Prostate gland (tissue), 2 donors: Measurements from ENCODE around the gene FAM107B. TPM values are rescaled to one million over a fixed set of nuclear protein-coding genes. Genes with fewer than 3 reads are reported as not detected.
"Not testable (repeated sequence)": the region's sequence is repeated elsewhere in the genome, so short reads cannot be mapped to it uniquely, and the experiment has no call there.

Experiments
- DNase-seq: peaks from one replicate; pipeline ENCODE4 v3.0.0-alpha.2; 2019; ENCODE audit warnings: low spot score
- H3K27ac ChIP-seq, 2 donors: fragments of 200-600 bp; sonication (generic); 2 replicates each; pipeline ENCODE4 v1.5.1; 2017 to 2019
- H3K27me3 ChIP-seq: fragments of 200-600 bp; sonication (generic); replicated peaks from 2 replicates; pipeline ENCODE4 v1.5.1; 2019; ENCODE audit not compliant: insufficient read depth
- H3K36me3 ChIP-seq, 2 donors: fragments of 200-600 bp; sonication (generic); 1 replicate in 1 of 2; 2 replicates in 1 of 2; pipeline versions ENCODE4 v1.5.1 to v1.8.1; 2017 to 2019
- H3K4me1 ChIP-seq: fragments of 200-600 bp; sonication (generic); replicated peaks from 2 replicates; pipeline ENCODE4 v1.5.1; 2019
- H3K4me3 ChIP-seq, 2 donors: fragments of 200-600 bp; sonication (generic); 2 replicates each; pipeline ENCODE4 v1.5.1; 2017 to 2019
- H3K9me3 ChIP-seq: fragments of 200-600 bp; sonication (generic); 2 replicates; pipeline ENCODE4 v1.5.1; 2017
- CTCF ChIP-seq, 4 experiments: fragments of 200-600 bp in 2 of 4; fragments of 450-650 bp in 2 of 4; sonication (generic) in 2 of 4; IDR thresholded peaks; 1 replicate in 3 of 4; 2 replicates in 1 of 4; pipeline ENCODE4 v1.5.1; 2016 to 2019; ENCODE audit warnings: antibody characterized with exemption in 4 of 4, mild to moderate bottlenecking in 2 of 4, moderate library complexity in 2 of 4
- POLR2A ChIP-seq: fragments of 450-650 bp; IDR thresholded peaks from one replicate; pipeline ENCODE4 v1.6.1; 2016; ENCODE audit warnings: antibody characterized with exemption, mild to moderate bottlenecking
- POLR2AphosphoS5 ChIP-seq: sonication (generic); formaldehyde crosslinking; IDR thresholded peaks from one replicate; pipeline ENCODE4 v1.6.1; 2017; ENCODE audit warnings: antibody characterized with exemption
- WGBS: methylation state at CpG from one replicate; pipeline ENCODE4 v1.1.5; 2018; 5-methylcytosine and 5-hydroxymethylcytosine counted together
- intact Hi-C: fragments of 100-400 bp; cut with DNase I; formaldehyde crosslinking; loops from one replicate; pipeline ENCODE4 v1.14.2; 2022
- total RNA-seq, 2 donors: library from RNA; depleted of rRNA; stranded (reverse); fragments of >200 nt; gene quantifications; one replicate each; pipeline ENCODE4 v1.1.0, GENCODE V29; 2016

FAM107B gene
- total RNA-seq, 2 donors from 2014 or later = 32.9 to 63.9 TPM

- WGBS = 63% methylated on average over 5 of the region's 5 CpGs
- Histone ChIP-seq H3K27ac (no peak overlapping the region), H3K27me3 (no peaks in the 10 kb centered on the region), H3K4me1 (no peaks in the 10 kb centered on the region), H3K36me3 (no peaks in the 10 kb centered on the region), H3K4me3 (no peak overlapping the region), H3K9me3 (no peaks in the 10 kb centered on the region)
- no peak for DNase-seq
- intact Hi-C loops = no loop called here
- TF ChIP-seq CTCF (IDR thresholded peaks at IDR 0.05) = no peak
- no peak for TF ChIP-seq POLR2A
- TF ChIP-seq POLR2AphosphoS5 = no peak
Measured at GRCh38 chr10:14712991-14713424, 61.7 kb downstream of the FAM107B start.

DNA sequence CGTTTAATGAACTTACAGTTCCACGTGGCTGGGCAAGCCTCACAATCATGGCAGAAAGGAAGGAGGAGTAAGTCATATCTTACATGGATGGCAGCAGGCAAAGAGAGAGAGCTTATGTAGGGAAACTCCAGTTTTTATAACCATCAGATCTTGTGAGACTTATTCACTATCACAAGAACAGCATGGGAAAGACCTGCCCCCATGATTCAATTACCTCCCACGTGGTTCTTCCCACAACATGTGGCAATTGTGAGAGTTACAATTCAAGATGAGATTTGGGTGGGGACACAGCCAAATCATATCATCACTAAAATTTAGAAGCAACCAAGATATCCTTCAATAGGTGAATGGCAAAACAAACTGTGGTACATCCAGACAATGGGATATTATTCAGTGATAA lies 65.4 kb downstream of the FAM107B start:
- DNase-seq, intact Hi-C loops, H3K9me3 ChIP-seq, H3K4me1 ChIP-seq, H3K27me3 ChIP-seq, H3K4me3 ChIP-seq, H3K36me3 ChIP-seq, H3K27ac ChIP-seq: not testable (repeated sequence)
- 63% methylated on average over 3 of the region's 3 CpGs for WGBS

GRCh38 chr10:14707481-14707880 lies 67.2 kb downstream of the FAM107B start:
- H3K4me1 ChIP-seq = no peaks in the 10 kb centered on the region
- H3K27me3 ChIP-seq = no peaks in the 10 kb centered on the region
- no peaks in the 10 kb centered on the region for H3K36me3 ChIP-seq
- 84% methylated on average over 4 of the region's 4 CpGs for WGBS
- no peak overlapping the region for H3K4me3 ChIP-seq
- H3K27ac ChIP-seq = no peak overlapping the region
- intact Hi-C loops = no loop called here
- DNase-seq = no peak
- no peaks in the 10 kb centered on the region for H3K9me3 ChIP-seq
- TF ChIP-seq CTCF (IDR thresholded peaks at IDR 0.05) = no peak

DNA sequence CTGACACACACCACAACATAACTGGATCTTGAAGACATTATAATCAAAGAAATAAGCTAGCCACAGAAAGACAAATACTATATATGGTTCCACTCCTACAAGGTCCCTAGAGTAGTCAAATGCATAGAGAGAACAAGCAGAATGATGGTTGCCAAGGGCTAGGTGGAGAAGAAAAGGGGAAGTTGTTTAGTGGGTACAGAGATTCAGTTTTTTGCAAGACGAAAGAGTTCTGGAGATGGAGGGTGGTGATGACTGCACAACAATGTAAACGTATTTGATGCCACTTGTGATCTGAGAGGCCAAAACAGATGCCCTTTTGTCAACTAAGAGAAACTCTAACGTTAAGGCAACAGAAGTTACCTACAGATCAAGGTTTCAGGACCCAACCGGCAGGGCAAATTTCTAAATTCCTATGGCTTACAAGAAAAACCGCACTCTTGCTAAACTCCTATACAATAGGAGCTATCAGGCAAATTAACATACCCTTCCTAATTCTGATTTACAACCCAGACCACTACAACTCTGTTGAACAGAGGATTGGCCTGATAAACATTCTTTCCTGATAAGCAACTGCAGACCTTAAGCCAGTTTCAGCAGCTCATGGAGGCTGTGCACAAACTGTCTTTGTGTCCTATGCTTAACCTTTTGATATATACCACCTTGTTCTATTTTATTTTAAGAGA lies 69.0 kb downstream of the FAM107B start:
- H3K4me3 ChIP-seq = no peak overlapping the region
- H3K4me1 ChIP-seq = no peaks in the 10 kb centered on the region
- no peak for DNase-seq
- no peak for TF ChIP-seq POLR2AphosphoS5
- no peak for TF ChIP-seq CTCF (IDR thresholded peaks at IDR 0.05)
- TF ChIP-seq POLR2A = no peak
- no peaks in the 10 kb centered on the region for H3K27me3 ChIP-seq
- intact Hi-C loops = no loop called here
- H3K9me3 ChIP-seq = no peaks in the 10 kb centered on the region
- H3K36me3 ChIP-seq = no peaks in the 10 kb centered on the region
- H3K27ac ChIP-seq = no peak overlapping the region
- 62% methylated on average over 5 of the region's 5 CpGs for WGBS

- WGBS = 69% methylated on average over 3 of the region's 3 CpGs
- no peak for TF ChIP-seq POLR2A
- TF ChIP-seq CTCF (IDR thresholded peaks at IDR 0.05) = no peak
- TF ChIP-seq POLR2AphosphoS5 = no peak
- H3K36me3 ChIP-seq = no peaks in the 10 kb centered on the region
- H3K27me3 ChIP-seq = no peaks in the 10 kb centered on the region
- intact Hi-C loops = no loop called here
- H3K4me1 ChIP-seq = no peaks in the 10 kb centered on the region
- H3K9me3 ChIP-seq = no peaks in the 10 kb centered on the region
- DNase-seq = no peak
- no peak overlapping the region for H3K4me3 ChIP-seq
- H3K27ac ChIP-seq = no peak overlapping the region
Measured at GRCh38 chr10:14703631-14704001, 71.1 kb downstream of the FAM107B start.
